Fibroblast of lung (primary cell): ENCODE results near the gene SCN3A. TPM values are rescaled to one million over a fixed set of nuclear protein-coding genes. Genes with fewer than 3 reads are reported as not detected.

Experiments used
- DNase-seq, 2 donors: peaks; one replicate each; pipeline versions ENCODE4 v3.0.0 to v3.0.0-alpha.2; 2010; ENCODE audit warnings: low read depth in 2 of 2
- H2AFZ ChIP-seq: 2 replicates; pipeline ENCODE4 v1.5.1; 2012; ENCODE audit warnings: low read length, control low read depth, inconsistent platforms
- H3K27ac ChIP-seq: 2 replicates; pipeline ENCODE4 v1.5.1; 2011; ENCODE audit warnings: low read length, control low read depth; ENCODE audit not compliant: insufficient read depth
- H3K27me3 ChIP-seq: 2 replicates; pipeline ENCODE4 v1.5.1; 2011; ENCODE audit warnings: mild to moderate bottlenecking, low read length; ENCODE audit not compliant: control insufficient read depth, insufficient read depth
- H3K36me3 ChIP-seq: 2 replicates; pipeline ENCODE4 v1.5.1; 2011; ENCODE audit warnings: low read length; ENCODE audit not compliant: control insufficient read depth, insufficient read depth
- H3K4me1 ChIP-seq: 2 replicates; pipeline ENCODE4 v1.5.1; 2011; ENCODE audit warnings: low read length; ENCODE audit not compliant: control insufficient read depth, insufficient read depth; ENCODE audit errors: extremely low read depth
- H3K4me2 ChIP-seq: 2 replicates; pipeline ENCODE4 v1.5.1; 2011; ENCODE audit warnings: low read length, control low read depth; ENCODE audit not compliant: insufficient read depth; ENCODE audit errors: extremely low read depth
- H3K4me3 ChIP-seq, 4 experiments: fragments of 200-600 bp in 1 of 4; sonication (generic) in 1 of 4; replicated peaks in 1 of 4; 2 replicates each; pipeline ENCODE4 v1.5.1; 2011 to 2016; ENCODE audit warnings: low read length in 4 of 4, low read depth in 3 of 4, mild to moderate bottlenecking in 3 of 4, control low read depth in 2 of 4, inconsistent platforms in 1 of 4, mixed read lengths in 1 of 4; ENCODE audit not compliant: insufficient read depth in 1 of 4; ENCODE audit errors: control extremely low read depth in 1 of 4
- H3K79me2 ChIP-seq: 2 replicates; pipeline ENCODE4 v1.5.1; 2012; ENCODE audit warnings: mild to moderate bottlenecking, low read length, inconsistent platforms; ENCODE audit not compliant: control insufficient read depth, insufficient read depth
- H3K9ac ChIP-seq: 2 replicates; pipeline ENCODE4 v1.5.1; 2011; ENCODE audit warnings: mild to moderate bottlenecking, low read length, control low read depth; ENCODE audit not compliant: insufficient read depth
- H3K9me3 ChIP-seq: 2 replicates; pipeline ENCODE4 v1.5.1; 2012; ENCODE audit warnings: low read depth, low read length; ENCODE audit not compliant: control insufficient read depth, insufficient read depth
- H4K20me1 ChIP-seq: 2 replicates; pipeline ENCODE4 v1.5.1; 2011; ENCODE audit warnings: low read length; ENCODE audit not compliant: control insufficient read depth, insufficient read depth; ENCODE audit errors: extremely low read depth
- EZH2 ChIP-seq: IDR thresholded peaks from 2 replicates; pipeline ENCODE4 v1.5.1; 2012; ENCODE audit warnings: low read length, control low read depth, mild to moderate bottlenecking; ENCODE audit errors: missing control alignments
- polyA plus RNA-seq, 2 donors: library from polyadenylated mRNA; depleted of rRNA in 1 of 2; stranded (reverse) in 1 of 2; unstranded in 1 of 2; fragments of >200 nt; gene quantifications; 2 replicates each; pipeline ENCODE4 v1.2.1, GENCODE V29; 2011 to 2012; ENCODE audit warnings: missing spikeins in 1 of 2
- total RNA-seq: library from RNA; depleted of rRNA; stranded (reverse); fragments of >200 nt; gene quantifications from 2 replicates; pipeline ENCODE4 v1.2.1, GENCODE V29; 2014
- TF ChIP-seq, protein P1 (sequence below), 2 donors: IDR thresholded peaks in 1 of 2; conservative IDR thresholded peaks in 1 of 2; 1 replicate in 1 of 2; 2 replicates in 1 of 2; pipeline ENCODE4 v1.5.1; 2011 to 2012; ENCODE audit warnings: low read length in 2 of 2, control low read depth in 1 of 2, inconsistent platforms in 1 of 2, low read depth in 1 of 2, mild to moderate bottlenecking in 1 of 2

Gene SCN3A
- total and polyA plus RNA-seq, 2 donors (not counting 1 experiment from before 2014, with no cell fraction given): 0.14 to 0.33 TPM

DNA sequence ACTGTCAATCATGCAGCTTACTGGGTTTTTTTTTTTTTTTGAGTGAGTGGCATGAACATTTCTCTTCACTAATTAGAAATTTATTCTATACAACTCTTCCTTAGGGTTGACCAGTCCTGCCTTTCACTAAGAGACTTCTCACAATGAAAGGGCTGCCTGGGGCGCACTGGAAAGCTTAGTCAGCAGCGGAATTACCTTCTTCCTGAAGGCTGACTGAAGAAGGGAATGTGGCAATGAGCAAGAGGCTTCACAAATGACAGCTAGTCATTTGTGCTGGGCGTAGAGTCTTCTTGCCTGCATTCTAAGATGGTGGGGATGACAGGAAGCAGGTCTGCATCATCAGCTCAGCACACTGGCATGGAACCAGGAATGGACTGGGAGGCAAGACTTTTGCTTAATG is 15.6 kb upstream of the SCN3A start:
- no peak overlapping the region for H2AFZ ChIP-seq
- no peaks in the 10 kb centered on the region for H3K79me2 ChIP-seq
- no peaks in the 10 kb centered on the region for H3K27me3 ChIP-seq
- no peaks in the 10 kb centered on the region for H3K36me3 ChIP-seq
- no peaks in the 10 kb centered on the region for H4K20me1 ChIP-seq
- TF ChIP-seq, protein P1, sequence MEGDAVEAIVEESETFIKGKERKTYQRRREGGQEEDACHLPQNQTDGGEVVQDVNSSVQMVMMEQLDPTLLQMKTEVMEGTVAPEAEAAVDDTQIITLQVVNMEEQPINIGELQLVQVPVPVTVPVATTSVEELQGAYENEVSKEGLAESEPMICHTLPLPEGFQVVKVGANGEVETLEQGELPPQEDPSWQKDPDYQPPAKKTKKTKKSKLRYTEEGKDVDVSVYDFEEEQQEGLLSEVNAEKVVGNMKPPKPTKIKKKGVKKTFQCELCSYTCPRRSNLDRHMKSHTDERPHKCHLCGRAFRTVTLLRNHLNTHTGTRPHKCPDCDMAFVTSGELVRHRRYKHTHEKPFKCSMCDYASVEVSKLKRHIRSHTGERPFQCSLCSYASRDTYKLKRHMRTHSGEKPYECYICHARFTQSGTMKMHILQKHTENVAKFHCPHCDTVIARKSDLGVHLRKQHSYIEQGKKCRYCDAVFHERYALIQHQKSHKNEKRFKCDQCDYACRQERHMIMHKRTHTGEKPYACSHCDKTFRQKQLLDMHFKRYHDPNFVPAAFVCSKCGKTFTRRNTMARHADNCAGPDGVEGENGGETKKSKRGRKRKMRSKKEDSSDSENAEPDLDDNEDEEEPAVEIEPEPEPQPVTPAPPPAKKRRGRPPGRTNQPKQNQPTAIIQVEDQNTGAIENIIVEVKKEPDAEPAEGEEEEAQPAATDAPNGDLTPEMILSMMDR (conservative IDR thresholded peaks at IDR 0.05 in 1 of 2, IDR thresholded peaks at IDR 0.05 in 1 of 2; ENCODE audit: low read depth in 1 of 2, low read length in 2 of 2): no peak
- no peak for TF ChIP-seq EZH2
- H3K9ac ChIP-seq: no peak overlapping the region
- H3K4me1 ChIP-seq: no peaks in the 10 kb centered on the region
- DNase-seq: no peak
- no peak overlapping the region for H3K4me2 ChIP-seq
- no peak overlapping the region for H3K27ac ChIP-seq
- H3K4me3 ChIP-seq: no peak overlapping the region
- H3K9me3 ChIP-seq: no peaks in the 10 kb centered on the region

DNA sequence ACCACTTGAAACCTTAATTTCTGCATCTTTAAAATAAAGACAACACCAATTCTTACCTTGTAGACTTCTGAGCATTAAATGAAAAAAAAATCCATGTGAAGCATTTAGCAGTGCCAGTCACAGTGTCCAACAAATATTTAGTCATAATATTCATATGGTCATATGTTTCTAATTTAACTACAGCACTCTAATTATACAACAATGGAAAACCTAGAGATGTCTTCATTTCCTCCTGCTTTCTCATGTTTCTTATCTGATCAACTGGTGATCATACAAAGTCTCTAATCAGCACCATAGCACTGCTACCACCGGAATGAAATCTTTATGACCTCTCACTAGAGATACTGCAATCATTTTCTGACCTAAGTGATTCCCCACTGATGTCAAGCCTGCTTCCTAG is 10.2 kb upstream of the SCN3A start:
- no peaks in the 10 kb centered on the region for H3K27me3 ChIP-seq
- H3K27ac ChIP-seq: no peak overlapping the region
- no peak for DNase-seq

GRCh38 chr2:165208094-165208493 is 4.2 kb upstream of the SCN3A start:
- no peak overlapping the region for H3K4me2 ChIP-seq
- H3K9me3 ChIP-seq: no peaks in the 10 kb centered on the region
- H4K20me1 ChIP-seq: no peaks in the 10 kb centered on the region
- H3K9ac ChIP-seq: no peak overlapping the region
- no peaks in the 10 kb centered on the region for H3K4me1 ChIP-seq
- TF ChIP-seq, protein P1 (conservative IDR thresholded peaks at IDR 0.05 in 1 of 2, IDR thresholded peaks at IDR 0.05 in 1 of 2; ENCODE audit: low read depth in 1 of 2, low read length in 2 of 2): no peak
- TF ChIP-seq EZH2: no peak
- H3K27me3 ChIP-seq: no peaks in the 10 kb centered on the region
- no peaks in the 10 kb centered on the region for H3K79me2 ChIP-seq
- no peaks in the 10 kb centered on the region for H3K36me3 ChIP-seq
- H3K27ac ChIP-seq: no peak overlapping the region
- no peak for DNase-seq
- no peak overlapping the region for H3K4me3 ChIP-seq
- no peak overlapping the region for H2AFZ ChIP-seq

More for the DNA sequence above, 10.2 kb upstream of the SCN3A start:
- Histone ChIP-seq H3K4me3 (no peak overlapping the region), H3K4me2 (no peak overlapping the region), H3K79me2 (no peaks in the 10 kb centered on the region), H3K4me1 (no peaks in the 10 kb centered on the region), H3K36me3 (no peaks in the 10 kb centered on the region), H3K9ac (no peak overlapping the region), H2AFZ (no peak overlapping the region), H3K9me3 (no peaks in the 10 kb centered on the region), H4K20me1 (no peaks in the 10 kb centered on the region)
- TF ChIP-seq, protein P1 (conservative IDR thresholded peaks at IDR 0.05 in 1 of 2, IDR thresholded peaks at IDR 0.05 in 1 of 2; ENCODE audit: low read depth in 1 of 2, low read length in 2 of 2): no peak
- TF ChIP-seq EZH2: no peak
